GM18873 (cell line): Measurements from ENCODE around the gene PPP2R1B.

Source experiments
- ATAC-seq: cut with Tn5 transposase; IDR thresholded peaks from one replicate; pipeline ENCODE4 v1.9.1; 2021; ENCODE audit warnings: mild to moderate bottlenecking, moderate library complexity, moderate number of reproducible peaks; ENCODE audit not compliant: unreplicated experiment, low FRiP score

Gene PPP2R1B

GRCh38 chr11:111698852-111699559 is 67.2 kb downstream of the PPP2R1B start:
- no peak for ATAC-seq

GRCh38 chr11:111697933-111698371 is 68.2 kb downstream of the PPP2R1B start:
- no peak for ATAC-seq

GRCh38 chr11:111696556-111696955 is 69.6 kb downstream of the PPP2R1B start:
- ATAC-seq, result no peak

GRCh38 chr11:111694851-111695250 is 71.3 kb downstream of the PPP2R1B start:
- ATAC-seq, result no peak

GRCh38 chr11:111693224-111693937 is 72.8 kb downstream of the PPP2R1B start:
- no peak for ATAC-seq

GRCh38 chr11:111691741-111692140 is 74.4 kb downstream of the PPP2R1B start:
- ATAC-seq, result no peak

GRCh38 chr11:111691176-111691575 is 75.0 kb downstream of the PPP2R1B start:
- ATAC-seq, result no peak

GRCh38 chr11:111688013-111688412 is 78.2 kb downstream of the PPP2R1B start:
- no peak for ATAC-seq

GRCh38 chr11:111684251-111684650 is 81.9 kb downstream of the PPP2R1B start:
- no peak for ATAC-seq

- ATAC-seq, result no peak
Measured at GRCh38 chr11:111683806-111684205, 82.4 kb downstream of the PPP2R1B start.

GRCh38 chr11:111680486-111681175 is 85.6 kb downstream of the PPP2R1B start:
- ATAC-seq, result no peak
